WI38 (cell line): ENCODE measurements around the gene FAM193A.

Experiments used
- H3K4me3 ChIP-seq: 2 replicates; pipeline ENCODE4 v1.5.1; 2011; ENCODE audit warnings: low read depth, mild to moderate bottlenecking, control low read depth, low read length
- TF ChIP-seq, protein P1 (sequence below): IDR thresholded peaks from 2 replicates; pipeline ENCODE4 v1.5.1; 2012; ENCODE audit warnings: low read depth, mild to moderate bottlenecking, control low read depth, low read length

FAM193A gene

DNA sequence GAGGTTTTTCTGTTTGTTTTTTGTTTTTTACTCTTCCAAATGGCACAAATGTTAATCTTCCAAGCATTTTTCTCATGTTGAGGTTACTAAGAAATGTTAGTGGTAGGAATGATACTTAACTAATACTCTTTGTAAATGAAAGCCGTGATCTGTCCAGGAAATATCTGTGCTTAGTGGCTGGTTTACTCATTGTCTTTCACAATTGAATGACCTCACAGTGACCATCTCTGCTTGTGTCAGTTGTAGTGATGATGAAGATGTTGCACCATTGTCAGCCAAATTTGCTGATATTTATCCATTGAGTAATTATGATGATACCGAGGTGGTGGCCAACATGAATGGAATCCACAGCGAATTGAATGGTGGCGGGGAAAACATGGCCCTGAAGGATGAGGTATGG is 126.2 kb downstream of the FAM193A start:
- no peak overlapping the region for H3K4me3 ChIP-seq
- TF ChIP-seq, protein P1, sequence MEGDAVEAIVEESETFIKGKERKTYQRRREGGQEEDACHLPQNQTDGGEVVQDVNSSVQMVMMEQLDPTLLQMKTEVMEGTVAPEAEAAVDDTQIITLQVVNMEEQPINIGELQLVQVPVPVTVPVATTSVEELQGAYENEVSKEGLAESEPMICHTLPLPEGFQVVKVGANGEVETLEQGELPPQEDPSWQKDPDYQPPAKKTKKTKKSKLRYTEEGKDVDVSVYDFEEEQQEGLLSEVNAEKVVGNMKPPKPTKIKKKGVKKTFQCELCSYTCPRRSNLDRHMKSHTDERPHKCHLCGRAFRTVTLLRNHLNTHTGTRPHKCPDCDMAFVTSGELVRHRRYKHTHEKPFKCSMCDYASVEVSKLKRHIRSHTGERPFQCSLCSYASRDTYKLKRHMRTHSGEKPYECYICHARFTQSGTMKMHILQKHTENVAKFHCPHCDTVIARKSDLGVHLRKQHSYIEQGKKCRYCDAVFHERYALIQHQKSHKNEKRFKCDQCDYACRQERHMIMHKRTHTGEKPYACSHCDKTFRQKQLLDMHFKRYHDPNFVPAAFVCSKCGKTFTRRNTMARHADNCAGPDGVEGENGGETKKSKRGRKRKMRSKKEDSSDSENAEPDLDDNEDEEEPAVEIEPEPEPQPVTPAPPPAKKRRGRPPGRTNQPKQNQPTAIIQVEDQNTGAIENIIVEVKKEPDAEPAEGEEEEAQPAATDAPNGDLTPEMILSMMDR, result no peak

DNA sequence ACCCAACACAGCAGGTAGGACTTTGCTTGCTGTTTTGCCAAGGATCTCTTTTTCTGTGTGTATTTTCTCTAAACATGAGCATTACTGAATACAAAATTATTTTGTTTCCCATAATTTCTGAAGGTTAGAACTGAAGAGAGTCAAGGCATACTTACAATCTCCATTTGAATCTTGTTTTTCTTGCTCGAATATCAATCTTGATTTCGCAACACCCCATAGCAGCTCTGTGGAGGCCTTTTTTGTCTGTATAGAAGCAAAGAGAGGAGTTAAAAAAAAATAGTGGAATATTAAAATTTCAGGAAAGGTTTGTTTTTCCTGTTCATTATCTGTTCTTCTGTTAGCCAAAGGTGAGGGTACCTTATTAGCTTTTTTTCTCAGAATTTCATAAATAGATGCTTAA is 126.8 kb downstream of the FAM193A start:
- TF ChIP-seq, protein P1, result no peak
- H3K4me3 ChIP-seq, result no peak overlapping the region

DNA sequence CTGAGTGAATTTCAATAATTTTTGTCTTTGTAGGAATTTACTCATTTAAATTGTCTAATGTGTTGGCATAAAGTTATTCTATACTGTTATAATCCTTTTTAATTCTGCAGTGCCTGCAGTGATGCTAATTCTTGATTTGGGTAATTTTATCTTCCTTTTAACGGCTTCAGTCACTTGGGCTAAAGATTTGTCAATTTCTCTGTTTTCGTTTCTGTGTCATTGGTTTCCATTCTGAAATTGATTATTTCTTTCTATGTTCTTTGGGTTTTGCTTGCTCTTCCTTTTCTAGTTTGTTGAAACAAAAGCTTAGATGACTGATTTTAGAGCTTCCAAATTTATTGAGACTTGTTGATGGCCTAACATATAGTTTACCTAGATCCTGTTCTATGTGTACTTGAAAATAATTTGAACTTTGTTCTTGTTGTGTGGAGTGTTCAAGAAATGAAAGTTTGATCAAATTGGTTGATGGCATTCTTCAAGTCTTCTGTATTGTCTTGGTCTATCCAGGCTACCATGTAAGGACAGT is 130.3 kb downstream of the FAM193A start:
- TF ChIP-seq, protein P1, result no peak
- H3K4me3 ChIP-seq, result peak overlapping the region; percentile 8

DNA sequence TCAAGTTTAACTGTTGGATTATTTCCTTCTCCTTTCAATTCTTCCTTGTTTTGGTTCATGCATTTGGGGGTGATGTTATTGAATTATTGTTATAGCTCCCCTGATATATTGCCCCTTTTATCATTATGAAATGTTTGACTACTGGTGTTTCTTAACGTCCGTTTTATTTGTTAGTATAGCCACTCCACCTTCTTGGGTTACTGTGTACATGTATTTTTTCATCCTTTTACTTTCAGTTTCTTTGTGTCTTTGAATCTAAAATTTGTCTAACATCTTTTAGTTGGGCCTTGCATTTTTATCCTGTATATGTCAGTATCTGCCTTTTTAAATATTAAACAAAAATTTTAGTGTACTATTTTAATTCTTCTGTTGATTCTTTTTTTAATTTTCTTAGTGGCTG is 131.0 kb downstream of the FAM193A start:
- TF ChIP-seq, protein P1, result no peak
- peak overlapping the region; percentile 8 for H3K4me3 ChIP-seq

DNA sequence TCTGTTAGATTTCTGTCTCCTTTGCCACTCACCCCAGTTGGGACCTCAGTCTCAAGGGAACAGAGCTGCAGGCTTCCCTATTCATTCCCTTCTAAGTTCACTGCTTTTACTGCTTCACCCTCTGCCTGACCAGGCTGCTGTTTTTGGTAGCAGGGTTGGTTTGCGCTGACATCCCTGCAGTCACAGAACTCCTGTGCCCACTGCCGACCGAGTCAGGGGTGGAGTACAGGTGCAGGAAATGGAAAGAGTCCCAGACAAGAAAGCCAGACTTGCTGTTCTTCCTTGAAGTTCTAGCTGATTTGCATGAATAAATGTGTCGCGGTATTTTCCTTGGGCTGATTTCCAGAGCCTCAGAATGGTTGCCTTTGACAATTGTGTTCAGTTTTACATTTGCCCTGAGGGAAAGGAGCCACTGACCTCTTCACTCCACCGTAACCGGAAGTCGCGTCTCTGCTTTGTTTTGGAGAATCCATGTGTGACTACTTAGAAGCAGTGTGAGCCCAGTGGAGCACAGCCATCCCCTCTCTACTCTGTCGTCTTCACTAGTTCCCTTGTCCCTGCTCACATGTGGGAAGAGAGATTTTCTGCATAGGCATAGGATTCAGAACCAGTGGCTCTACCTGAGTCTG is 134.9 kb downstream of the FAM193A start:
- TF ChIP-seq, protein P1, result no peak
- no peak overlapping the region for H3K4me3 ChIP-seq

DNA sequence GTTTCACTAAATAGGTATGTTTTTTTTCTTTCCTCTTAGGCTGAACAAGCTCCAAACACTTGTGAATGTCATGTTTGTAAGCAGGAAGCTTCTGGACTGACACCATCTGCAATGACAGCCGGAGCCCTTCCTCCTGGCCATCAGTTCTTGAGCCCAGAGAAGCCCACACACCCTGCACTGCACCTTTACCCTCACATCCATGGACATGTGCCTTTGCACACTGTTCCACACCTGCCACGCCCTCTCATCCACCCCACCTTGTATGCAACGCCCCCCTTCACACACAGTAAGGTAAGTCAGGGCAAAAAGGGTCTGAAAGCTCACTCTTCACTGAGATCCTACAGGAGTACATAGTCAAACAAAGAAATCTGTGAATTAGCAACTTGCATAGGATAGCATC is 135.6 kb downstream of the FAM193A start:
- TF ChIP-seq, protein P1, result no peak
- no peak overlapping the region for H3K4me3 ChIP-seq

DNA sequence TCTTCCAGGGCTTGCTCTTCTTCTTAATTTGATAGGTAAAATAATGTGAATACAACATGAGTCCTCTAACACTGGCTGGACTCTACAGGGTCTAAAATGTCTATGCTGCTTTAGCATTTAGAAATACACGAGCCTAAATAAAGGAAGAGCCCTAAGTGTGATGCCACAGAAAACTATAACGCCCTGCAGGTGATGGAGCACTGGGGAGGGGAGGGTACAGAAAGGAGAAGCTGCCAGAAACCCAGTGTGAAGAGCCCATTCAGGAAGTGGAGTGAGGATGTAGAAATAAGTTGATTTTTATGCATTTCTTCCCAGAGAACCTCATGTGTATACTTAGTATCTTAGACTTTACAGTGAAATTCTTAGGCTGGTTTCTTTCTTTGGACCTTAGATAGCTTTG is 136.3 kb downstream of the FAM193A start:
- TF ChIP-seq, protein P1, result no peak
- H3K4me3 ChIP-seq, result no peak overlapping the region
